ENCODE data around the gene NYAP1. TPM values are rescaled to one million over a fixed set of nuclear protein-coding genes. Genes with fewer than 3 reads are reported as not detected.

NYAP1 gene
- total RNA-seq, 4 donors from 2014 or later: 0.41 to 1.4 TPM; not detected in 2

DNA sequence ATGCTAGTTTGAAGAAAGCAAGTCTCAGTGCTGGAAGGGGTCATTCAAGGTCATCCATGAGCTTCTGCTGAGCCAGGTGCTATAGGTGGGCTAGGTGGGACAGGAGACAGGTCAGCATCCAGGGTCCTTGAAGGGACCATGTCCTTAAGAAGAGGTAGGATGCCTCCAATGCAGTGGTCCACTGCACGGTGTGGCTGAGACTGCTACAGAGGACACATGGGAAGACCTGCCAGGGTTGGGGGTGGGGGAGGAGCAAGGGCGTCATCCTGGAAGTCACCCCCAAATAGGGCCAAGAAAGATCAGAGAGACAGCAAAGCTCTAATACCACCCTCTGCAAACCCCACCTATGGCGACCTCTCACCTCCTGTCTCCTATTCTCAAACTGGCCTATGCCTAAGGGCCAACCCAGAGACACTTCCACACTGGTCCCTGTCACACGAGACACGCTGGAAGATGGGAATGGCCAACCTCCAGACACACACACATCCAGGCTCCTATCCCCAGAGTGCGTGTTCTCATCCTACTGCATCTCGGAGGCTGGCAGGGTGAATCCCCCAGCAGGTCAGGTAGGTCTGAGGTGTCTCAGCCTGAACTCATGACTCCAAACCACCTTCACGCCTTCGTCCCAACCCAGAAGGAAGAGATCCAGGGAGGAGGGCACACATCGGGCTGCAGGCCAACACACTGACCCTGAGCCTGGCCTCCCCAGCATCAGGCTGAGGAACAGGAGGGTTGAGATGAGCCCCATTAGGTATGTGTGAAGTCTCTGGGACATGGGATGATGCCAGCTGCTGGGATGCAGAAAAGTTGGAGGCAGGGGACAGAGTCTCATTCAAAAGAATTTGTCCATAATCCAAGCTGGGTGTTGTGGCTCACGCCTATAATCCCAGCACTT lies 41.8 kb upstream of the NYAP1 start:
- H3K9me3 ChIP-seq: no peaks in the 10 kb centered on the region
- in situ Hi-C loops (cut with MboI; ENCODE audit: low pct_ligation_motif_present in 1 of 4, low pct_unique_long_range_greater_than_20kb in 1 of 4, low sequenced_read_pairs in 3 of 4) (no loop called here), intact Hi-C loops (cut with DNase I; ENCODE audit: low total_unique reads) (loop anchor here (5.0 kb wide), 1 partner anchor 1810 kb away; no protein-coding TSS in a partner anchor)
- WGBS, 2 donors (ENCODE audit: low coverage in 1 of 2): 40 to 91% methylated on average over 1 to 11 of the region's 11 CpGs
- no peak for DNase-seq
- H3K36me3 ChIP-seq: no peaks in the 10 kb centered on the region
- no peak overlapping the region for H3K27ac ChIP-seq
- TF ChIP-seq, protein P1, sequence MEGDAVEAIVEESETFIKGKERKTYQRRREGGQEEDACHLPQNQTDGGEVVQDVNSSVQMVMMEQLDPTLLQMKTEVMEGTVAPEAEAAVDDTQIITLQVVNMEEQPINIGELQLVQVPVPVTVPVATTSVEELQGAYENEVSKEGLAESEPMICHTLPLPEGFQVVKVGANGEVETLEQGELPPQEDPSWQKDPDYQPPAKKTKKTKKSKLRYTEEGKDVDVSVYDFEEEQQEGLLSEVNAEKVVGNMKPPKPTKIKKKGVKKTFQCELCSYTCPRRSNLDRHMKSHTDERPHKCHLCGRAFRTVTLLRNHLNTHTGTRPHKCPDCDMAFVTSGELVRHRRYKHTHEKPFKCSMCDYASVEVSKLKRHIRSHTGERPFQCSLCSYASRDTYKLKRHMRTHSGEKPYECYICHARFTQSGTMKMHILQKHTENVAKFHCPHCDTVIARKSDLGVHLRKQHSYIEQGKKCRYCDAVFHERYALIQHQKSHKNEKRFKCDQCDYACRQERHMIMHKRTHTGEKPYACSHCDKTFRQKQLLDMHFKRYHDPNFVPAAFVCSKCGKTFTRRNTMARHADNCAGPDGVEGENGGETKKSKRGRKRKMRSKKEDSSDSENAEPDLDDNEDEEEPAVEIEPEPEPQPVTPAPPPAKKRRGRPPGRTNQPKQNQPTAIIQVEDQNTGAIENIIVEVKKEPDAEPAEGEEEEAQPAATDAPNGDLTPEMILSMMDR (IDR thresholded peaks at IDR 0.05): no peak
- TF ChIP-seq EP300 (IDR thresholded peaks at IDR 0.05; ENCODE audit: low read depth) (no peak), POLR2A (IDR thresholded peaks at IDR 0.05) (no peak), POLR2AphosphoS5 (IDR thresholded peaks at IDR 0.05) (no peak)
- H3K27me3 ChIP-seq: no peaks in the 10 kb centered on the region
- H3K4me3 ChIP-seq: no peak overlapping the region
- H3K4me1 ChIP-seq: peaks cover 0 to 16% (median 1%) of the 10 kb centered on the region in 4 donors

DNA sequence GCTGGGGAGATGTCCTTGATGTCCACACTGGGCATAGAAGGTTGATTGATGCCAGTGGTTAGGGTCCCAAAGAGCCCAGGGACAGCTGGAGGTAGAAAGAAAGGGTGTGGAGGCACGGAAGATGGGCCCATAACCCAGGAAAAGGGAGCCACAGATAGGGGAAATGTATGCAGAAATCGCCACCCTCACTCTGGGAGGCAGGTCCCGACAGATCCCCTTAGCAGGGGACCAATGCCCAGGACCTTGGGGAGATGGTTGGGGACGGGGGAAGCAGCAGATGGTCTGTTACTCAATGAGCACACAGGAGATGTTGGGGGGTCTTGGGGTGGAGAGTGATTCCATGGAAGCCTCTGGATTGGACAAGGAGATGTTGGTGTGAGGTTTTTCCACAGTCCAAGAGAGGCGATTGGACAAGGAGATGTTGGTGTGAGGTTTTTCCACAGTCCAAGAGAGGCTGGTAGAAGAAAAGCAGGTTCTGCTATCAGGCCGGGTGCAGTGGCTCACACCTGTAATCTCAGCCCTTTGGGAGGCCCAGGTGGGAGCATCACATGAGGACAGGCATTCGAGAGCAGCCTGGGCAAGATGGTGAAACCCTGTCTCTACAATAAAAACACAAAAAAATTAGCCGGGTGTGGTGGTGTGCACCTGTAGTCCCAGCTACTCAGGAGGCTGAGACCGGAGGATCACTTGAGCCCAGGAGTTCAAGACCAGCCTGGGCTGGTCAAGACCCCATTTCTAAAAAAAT lies 40.5 kb upstream of the NYAP1 start:
- H3K4me1 ChIP-seq: peaks cover 0 to 15% (median 1%) of the 10 kb centered on the region in 4 donors
- WGBS, 2 donors (ENCODE audit: low coverage in 1 of 2): 89 to 90% methylated on average over 4 to 9 of the region's 9 CpGs
- TF ChIP-seq POLR2AphosphoS5 (IDR thresholded peaks at IDR 0.05): no peak
- TF ChIP-seq, protein P1 (IDR thresholded peaks at IDR 0.05): no peak
- no peak for TF ChIP-seq EP300 (IDR thresholded peaks at IDR 0.05; ENCODE audit: low read depth)
- no peak for TF ChIP-seq POLR2A (IDR thresholded peaks at IDR 0.05)
- H3K27me3 ChIP-seq: no peaks in the 10 kb centered on the region
- in situ Hi-C loops (cut with MboI; ENCODE audit: low pct_ligation_motif_present in 1 of 4, low pct_unique_long_range_greater_than_20kb in 1 of 4, low sequenced_read_pairs in 3 of 4): no loop called here
- H3K9me3 ChIP-seq: no peaks in the 10 kb centered on the region
- peak overlapping the region in 2 of 4 donors; percentile 28 to 37 for H3K27ac ChIP-seq
- H3K4me3 ChIP-seq: no peak overlapping the region
- intact Hi-C loops (cut with DNase I; ENCODE audit: low total_unique reads): loop anchor here (5.0 kb wide), 1 partner anchor 1809 kb away; no protein-coding TSS in a partner anchor
- H3K36me3 ChIP-seq: no peaks in the 10 kb centered on the region
- no peak for DNase-seq

DNA sequence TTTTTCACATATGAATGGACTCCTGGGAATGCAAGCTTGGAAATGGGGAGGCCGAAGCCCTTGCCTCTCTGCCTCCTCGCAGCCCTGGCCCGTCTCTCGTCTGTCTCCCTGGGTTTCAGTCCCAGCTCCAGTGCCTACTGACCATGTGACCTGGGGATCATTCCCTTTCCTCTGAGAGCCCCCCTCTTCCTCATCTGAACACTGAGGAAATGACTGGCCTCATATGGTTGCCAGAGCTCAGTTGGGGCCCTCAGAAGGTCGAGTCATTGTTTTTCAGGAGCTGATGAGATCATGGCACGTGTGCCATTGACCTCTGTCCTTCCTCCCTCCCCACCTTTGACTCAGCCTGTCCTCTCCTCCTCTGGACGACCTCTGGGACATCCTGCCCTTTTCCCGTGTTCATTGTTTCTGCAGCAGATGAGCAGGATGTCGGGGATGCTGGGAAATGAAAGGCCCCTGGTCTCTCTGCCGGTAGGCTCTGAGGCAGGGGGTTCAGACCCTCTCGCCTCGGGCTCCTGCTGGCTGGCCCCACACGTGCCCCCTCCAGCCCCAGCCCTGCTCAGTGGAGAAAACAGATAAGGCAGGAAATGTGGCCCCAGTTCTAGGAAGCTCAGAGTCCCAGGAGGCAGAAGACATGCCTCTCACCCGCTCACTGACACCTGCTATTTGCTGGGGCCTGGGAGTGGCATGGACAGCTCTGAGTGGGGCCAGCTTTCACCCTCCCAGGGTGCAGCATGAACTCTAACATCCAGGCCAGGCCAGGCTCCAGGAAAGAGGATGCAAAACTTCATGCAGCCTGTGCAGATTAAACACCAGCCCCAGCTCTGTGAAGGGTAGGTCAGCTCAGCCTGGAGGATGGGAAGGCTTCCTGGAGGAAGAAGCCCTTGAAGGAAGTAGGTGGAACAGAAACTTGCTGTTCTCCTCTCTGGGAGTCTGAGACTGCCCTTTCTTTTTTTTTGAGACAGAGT lies 39.1 kb upstream of the NYAP1 start:
- in situ Hi-C loops (cut with MboI; ENCODE audit: low pct_ligation_motif_present in 1 of 4, low pct_unique_long_range_greater_than_20kb in 1 of 4, low sequenced_read_pairs in 3 of 4): no loop called here
- Histone ChIP-seq H3K4me3 (no peak overlapping the region), H3K27ac (peak overlapping the region; percentile 5 to 46 (median 32)), H3K4me1 (peaks cover 0 to 16% (median 1%) of the 10 kb centered on the region in 4 donors), H3K27me3 (no peaks in the 10 kb centered on the region), H3K9me3 (no peaks in the 10 kb centered on the region), H3K36me3 (no peaks in the 10 kb centered on the region)
- TF ChIP-seq, protein P1 (IDR thresholded peaks at IDR 0.05): no peak
- peak in 2 of 3 donors; percentile 14 to 26 for TF ChIP-seq POLR2AphosphoS5 (IDR thresholded peaks at IDR 0.05)
- 51 to 72% methylated on average over 3 to 14 of the region's 14 CpGs for WGBS, 2 donors (ENCODE audit: low coverage in 1 of 2)
- DNase-seq: peak; percentile 44
- intact Hi-C loops (cut with DNase I; ENCODE audit: low total_unique reads): loop anchor here (5.0 kb wide), 1 partner anchor 1808 kb away; no protein-coding TSS in a partner anchor

All from transverse colon (tissue), 4 donors.